GM19035 (cell line): ENCODE data around the gene MALL.
"Not testable (repeated sequence)": the region's sequence is repeated elsewhere in the genome, so short reads cannot be mapped to it uniquely, and the experiment has no call there.

Source experiments
- ATAC-seq: cut with Tn5 transposase; IDR thresholded peaks from one replicate; pipeline ENCODE4 v1.9.1; 2021; ENCODE audit not compliant: unreplicated experiment

MALL gene

GRCh38 chr2:110099471-110100225 is 16.0 kb downstream of the MALL start:
- ATAC-seq, result no peak

DNA sequence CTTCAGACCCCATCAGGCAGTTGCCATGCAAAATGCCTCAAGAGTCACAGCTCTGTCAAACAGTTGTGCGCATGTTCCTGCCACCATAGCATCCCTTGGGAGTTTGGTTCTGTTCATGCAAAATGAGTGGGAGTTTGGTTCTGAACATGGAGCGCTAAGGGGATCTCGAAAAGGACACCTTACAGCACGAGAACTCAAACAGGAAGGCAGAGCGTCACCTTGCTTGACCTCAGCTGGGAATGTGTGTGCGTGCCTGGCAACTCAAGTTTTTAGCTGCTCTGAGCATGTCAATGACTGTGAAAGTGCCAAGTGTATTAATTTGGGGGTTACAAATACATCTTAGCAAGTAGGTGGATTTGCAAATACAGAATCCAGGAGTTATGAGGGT is 16.6 kb downstream of the MALL start:
- no peak for ATAC-seq

GRCh38 chr2:110097506-110098220 is 18.0 kb downstream of the MALL start:
- ATAC-seq, result no peak

DNA sequence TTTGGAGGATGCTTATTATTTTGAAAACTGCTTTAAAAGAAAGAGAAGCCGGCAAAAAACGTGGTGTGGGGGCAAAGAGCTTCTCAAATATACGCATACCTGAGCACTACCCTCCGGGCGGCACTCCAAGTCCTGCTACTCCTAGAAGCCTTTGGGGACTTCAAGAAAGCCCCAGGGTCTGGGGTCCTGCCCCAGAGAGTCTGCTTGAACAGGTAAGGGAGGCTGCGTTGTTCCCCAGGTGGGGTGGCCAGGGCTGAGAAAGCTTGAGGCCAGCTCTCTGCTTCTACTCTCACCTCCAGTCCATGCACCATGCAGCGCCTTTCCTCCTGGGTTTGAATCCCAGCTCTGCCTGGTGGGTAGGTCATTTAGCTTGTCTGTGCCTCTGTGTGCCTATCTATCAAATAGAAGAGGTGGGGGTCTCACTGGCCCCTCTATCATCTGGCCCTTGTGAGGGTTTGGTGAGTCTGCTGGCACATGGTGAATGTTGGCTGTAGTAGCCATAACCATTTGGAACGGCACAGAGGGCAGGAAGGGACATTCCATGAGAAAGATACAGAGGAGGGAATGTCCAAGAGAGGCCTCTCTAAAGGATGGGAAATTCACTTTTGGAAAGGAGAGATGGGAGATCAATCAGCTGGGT is 19.5 kb downstream of the MALL start:
- ATAC-seq, result no peak

GRCh38 chr2:110094884-110095534 is 20.6 kb downstream of the MALL start:
- ATAC-seq, result not testable (repeated sequence)

GRCh38 chr2:110093924-110094323 is 21.7 kb downstream of the MALL start:
- ATAC-seq, result not testable (repeated sequence)

GRCh38 chr2:110090164-110090563 is 25.5 kb downstream of the MALL start:
- ATAC-seq, result not testable (repeated sequence)

DNA sequence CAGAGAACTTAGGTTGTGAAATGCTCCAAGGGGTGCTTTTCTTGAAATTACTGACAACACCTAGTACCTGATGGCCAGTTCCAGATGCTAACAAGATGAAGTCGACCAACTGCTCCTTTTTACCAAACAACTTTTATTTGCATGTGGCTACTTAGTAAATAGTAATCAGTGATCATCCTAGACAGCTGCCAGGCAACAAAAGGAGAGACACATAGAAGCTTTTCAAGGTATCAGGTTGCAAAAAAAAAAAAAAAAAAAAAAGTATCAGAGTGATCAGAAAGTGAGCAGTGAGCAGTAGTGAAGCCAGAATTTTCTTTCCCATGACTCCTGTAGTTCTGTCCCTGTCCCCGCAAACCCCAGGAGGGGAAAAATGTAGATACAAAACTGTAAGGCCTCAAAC is 31.9 kb downstream of the MALL start:
- not testable (repeated sequence) for ATAC-seq

DNA sequence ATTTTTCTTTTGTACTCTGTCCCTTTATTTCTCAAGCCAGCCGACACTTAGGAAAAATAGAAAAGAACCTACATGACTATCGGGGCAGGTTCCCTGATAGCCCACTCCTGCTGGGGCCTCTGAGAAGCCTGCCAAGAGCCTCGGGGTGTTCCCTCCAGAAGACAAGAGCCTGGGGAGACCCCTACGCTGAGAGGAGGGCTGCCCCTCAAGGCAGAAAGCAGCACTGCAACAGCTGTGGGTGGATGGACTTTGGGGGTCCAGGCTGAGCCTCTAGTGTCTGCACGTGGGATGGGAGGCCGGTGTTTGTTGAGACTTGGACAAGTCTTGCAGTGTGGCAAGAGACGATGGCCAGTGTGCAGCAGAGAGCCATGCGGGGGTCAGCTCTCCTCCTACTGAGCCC is 32.5 kb downstream of the MALL start:
- not testable (repeated sequence) for ATAC-seq

DNA sequence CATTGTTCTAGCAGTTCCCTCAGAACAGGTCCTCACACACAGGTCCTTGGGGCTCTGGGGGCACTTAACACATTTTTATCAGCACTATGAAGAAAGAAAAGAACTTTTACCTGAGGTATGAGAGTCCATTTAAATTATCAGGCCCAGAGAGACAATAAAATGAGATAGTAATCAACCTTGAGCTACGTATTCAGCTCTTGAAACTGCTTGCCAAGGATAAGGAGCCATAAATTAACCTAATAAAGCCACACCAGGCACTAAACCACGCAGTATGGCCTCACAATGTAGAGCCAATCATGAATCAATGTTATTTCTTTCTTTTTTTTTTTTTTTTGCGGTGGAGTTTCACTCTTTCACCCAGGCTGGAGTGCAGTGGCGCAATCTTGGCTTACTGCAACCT is 37.5 kb downstream of the MALL start:
- not testable (repeated sequence) for ATAC-seq

DNA sequence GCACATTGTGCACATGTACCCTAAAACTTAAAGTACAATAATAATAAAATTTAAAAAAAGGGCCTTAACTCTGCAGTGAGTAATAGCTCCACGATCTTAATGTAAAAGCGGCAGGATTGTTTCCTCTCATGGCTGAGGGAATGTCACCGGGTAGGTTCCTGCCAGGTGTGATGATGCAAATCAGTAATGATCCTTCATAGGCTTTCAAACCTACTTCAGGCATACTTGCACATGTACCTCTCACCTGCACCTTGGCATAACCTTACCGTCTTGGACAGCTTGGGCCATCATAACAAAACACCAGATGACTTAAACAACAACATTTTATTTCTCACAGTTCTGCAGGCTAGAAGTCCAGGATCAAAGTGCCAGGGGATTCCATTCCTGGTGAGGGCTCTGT is 39.7 kb downstream of the MALL start:
- not testable (repeated sequence) for ATAC-seq

DNA sequence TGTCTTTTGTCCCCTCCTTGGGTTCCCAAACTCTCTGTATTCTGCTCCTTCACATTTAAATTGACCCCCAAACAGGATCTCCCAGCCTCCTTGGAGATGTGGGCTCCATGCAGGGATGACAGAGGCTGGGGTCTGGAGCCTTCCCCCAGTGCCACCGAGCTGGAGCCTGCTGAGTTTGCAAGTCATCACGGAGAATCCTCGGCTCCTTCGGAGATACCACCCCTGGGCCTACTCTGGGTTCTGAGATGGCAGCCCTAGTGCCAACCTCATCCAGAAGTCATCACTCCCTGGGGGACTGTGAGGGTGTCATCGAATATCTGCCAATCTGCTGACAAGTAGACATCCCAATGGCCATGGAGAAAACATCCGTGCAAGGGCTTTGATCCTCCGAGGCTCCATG is 45.8 kb downstream of the MALL start:
- ATAC-seq, result not testable (repeated sequence)

GRCh38 chr2:110068153-110068552 is 47.5 kb downstream of the MALL start:
- ATAC-seq, result not testable (repeated sequence)

DNA sequence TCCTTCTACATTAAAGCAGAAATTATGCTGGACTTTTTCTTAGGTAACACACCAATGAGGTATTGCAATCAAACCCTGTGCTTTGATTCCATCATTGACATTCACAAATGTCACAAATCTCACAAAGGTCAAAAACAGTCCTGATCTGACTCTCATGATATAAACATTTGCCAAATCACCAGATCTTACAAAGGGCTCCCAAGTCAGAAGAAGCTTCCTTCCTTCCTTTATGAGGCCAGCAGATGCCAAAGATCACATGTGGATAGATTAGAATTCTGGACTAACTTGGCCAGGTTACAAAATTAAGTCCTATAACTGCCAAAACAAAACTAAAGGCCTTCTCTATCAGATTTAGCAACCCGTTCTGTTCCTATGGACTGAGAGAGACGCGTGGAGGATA is 53.3 kb downstream of the MALL start:
- not testable (repeated sequence) for ATAC-seq

- ATAC-seq, result not testable (repeated sequence)
Observed at GRCh38 chr2:110060550-110060949, 55.1 kb downstream of the MALL start.

- not testable (repeated sequence) for ATAC-seq
Observed at GRCh38 chr2:110059694-110060358, 55.8 kb downstream of the MALL start.

DNA sequence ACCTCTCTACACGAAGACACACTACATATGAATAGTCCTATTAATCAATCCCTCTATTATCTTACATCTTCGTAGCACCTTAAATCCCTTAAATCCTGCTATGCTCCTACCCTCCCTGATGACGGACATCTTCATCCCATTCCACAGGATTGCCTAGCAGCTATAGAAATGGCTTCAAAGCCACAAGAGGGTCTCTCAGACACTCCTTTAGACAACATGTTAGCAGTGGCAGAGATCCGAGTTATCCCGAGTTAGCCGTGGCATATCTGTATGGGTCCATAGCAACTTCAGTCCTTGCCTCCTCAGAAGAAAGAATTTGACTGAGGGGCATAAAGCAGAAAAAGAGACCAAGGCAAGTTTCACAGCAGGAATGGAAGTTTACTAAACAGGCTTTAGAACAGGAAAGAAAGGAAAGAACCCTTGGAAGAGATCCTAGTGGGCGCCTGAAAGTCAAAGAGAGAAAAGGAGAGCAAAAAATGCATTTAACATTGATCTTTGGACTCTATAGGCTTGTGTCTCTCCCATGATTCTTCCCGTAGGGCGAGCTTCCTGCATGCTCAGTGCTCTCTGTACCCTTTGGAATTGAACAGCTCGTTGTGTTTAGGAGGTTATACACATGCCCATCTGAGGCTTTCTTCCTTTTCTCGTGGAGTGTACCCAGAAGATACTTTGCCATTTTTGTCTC is 56.5 kb downstream of the MALL start:
- ATAC-seq, result not testable (repeated sequence)

GRCh38 chr2:110058034-110058433 is 57.6 kb downstream of the MALL start:
- ATAC-seq, result not testable (repeated sequence)

DNA sequence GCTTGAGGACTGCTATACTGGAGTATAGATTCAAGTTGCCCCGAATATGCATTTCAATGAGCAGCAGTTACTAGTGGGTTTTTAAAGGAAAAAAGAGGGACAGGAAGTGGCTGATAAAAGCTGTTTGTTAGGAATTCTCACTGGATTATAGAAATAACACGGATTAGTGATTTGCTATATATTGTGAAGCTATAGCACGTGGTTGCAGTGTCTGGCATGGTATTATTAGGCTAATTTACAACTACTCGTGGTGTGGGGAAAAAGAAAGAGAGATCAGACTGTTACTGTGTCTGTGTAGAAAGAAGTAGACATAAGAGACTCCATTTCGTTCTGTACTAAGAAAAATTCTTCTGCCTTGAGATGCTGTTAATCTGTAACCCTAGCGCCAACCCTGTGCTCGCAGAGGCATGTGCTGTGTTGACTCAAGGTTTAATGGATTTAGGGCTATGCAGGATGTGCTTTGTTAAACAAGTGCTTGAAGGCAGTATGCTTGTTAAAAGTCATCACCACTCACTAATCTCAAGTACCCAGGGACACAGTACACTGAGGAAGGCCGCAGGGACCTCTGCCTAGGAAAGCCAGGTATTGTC is 59.7 kb downstream of the MALL start:
- ATAC-seq, result not testable (repeated sequence)
